Right lung (tissue), 5 donors: ENCODE results near the gene LGMN. TPM values are rescaled to one million over a fixed set of nuclear protein-coding genes. Genes with fewer than 3 reads are reported as not detected.

ENCODE experiments used
- DNase-seq, 2 donors: peaks; one replicate each; pipeline ENCODE4 v3.0.0-alpha.2; 2013
- polyA plus RNA-seq, 5 donors: library from polyadenylated mRNA; unstranded; fragments of 120-200 nt; gene quantifications; one replicate each; pipeline versions ENCODE4 v1.2.1 to v1.2.3, GENCODE V29; 2013; ENCODE audit warnings: inconsistent platforms in 1 of 5, low replicate concordance in 1 of 5; ENCODE audit not compliant: insufficient read length in 5 of 5, insufficient read depth in 1 of 5

LGMN gene
- polyA plus RNA-seq, 5 donors, result 83.8 to 106 (median 91.0) TPM

- DNase-seq, result no peak
Measured at GRCh38 chr14:92654239-92654901, 94.1 kb downstream of the LGMN start.

Other genes with a start within 250 kb of the LGMN start
- gene RIN3, start 234.8 kb downstream of the LGMN start, polyA plus RNA-seq, result 10 to 100 TPM; 11.3 to 20.8 (median 15.8) TPM
- 10 to 100 TPM; 35.6 to 44.9 (median 37.8) TPM for gene GOLGA5, start 45.7 kb upstream of the LGMN start, polyA plus RNA-seq
- gene CHGA, start 174.5 kb upstream of the LGMN start, polyA plus RNA-seq, result 1 to 10 TPM; 2.1 to 3.4 (median 2.4) TPM